Ascending aorta (tissue), 2 donors: ENCODE results near the gene IMMP2L. TPM values are rescaled to one million over a fixed set of nuclear protein-coding genes. Genes with fewer than 3 reads are reported as not detected.
"Not testable (repeated sequence)": the region's sequence is repeated elsewhere in the genome, so short reads cannot be mapped to it uniquely, and the experiment has no call there.

Source experiments
- DNase-seq, 2 donors: peaks; one replicate each; pipeline ENCODE4 v3.0.0-alpha.2; 2019; ENCODE audit warnings: low spot score in 2 of 2
- H3K27ac ChIP-seq, 2 donors: fragments of 200-600 bp; sonication (generic); one replicate each; pipeline ENCODE4 v1.5.1; 2016 to 2017; ENCODE audit warnings: mild to moderate bottlenecking in 1 of 2
- H3K27me3 ChIP-seq: fragments of 200-600 bp; sonication (generic); one replicate; pipeline ENCODE4 v1.5.1; 2017
- H3K36me3 ChIP-seq, 2 donors: fragments of 200-600 bp; sonication (generic); one replicate each; pipeline ENCODE4 v1.5.1; 2016
- H3K4me1 ChIP-seq, 2 donors: fragments of 200-600 bp; sonication (generic); one replicate each; pipeline ENCODE4 v1.5.1; 2016 to 2017; ENCODE audit warnings: mild to moderate bottlenecking in 1 of 2
- H3K4me3 ChIP-seq, 2 donors: fragments of 200-600 bp; sonication (generic); one replicate each; pipeline ENCODE4 v1.5.1; 2016 to 2017; ENCODE audit warnings: mild to moderate bottlenecking in 1 of 2
- H3K9me3 ChIP-seq, 2 donors: fragments of 200-600 bp; sonication (generic); one replicate each; pipeline ENCODE4 v1.5.1; 2016
- intact Hi-C: fragments of 100-400 bp; cut with DNase I; formaldehyde crosslinking; loops from one replicate; pipeline ENCODE4 v1.15.1; 2023
- total RNA-seq: library from RNA; depleted of rRNA; stranded (reverse); fragments of >200 nt; gene quantifications from one replicate; pipeline ENCODE4 v1.1.0, GENCODE V29; 2016
- TF ChIP-seq, protein P1 (sequence below), 3 experiments: fragments of 200-600 bp in 2 of 3; fragments of 450-650 bp in 1 of 3; sonication (generic) in 2 of 3; IDR thresholded peaks; one replicate each; pipeline ENCODE4 v1.5.1; 2016 to 2019; ENCODE audit warnings: antibody characterized with exemption in 3 of 3, mild to moderate bottlenecking in 1 of 3, moderate library complexity in 1 of 3

Gene IMMP2L
- total RNA-seq, 1 donor from 2014 or later: 143 TPM

DNA sequence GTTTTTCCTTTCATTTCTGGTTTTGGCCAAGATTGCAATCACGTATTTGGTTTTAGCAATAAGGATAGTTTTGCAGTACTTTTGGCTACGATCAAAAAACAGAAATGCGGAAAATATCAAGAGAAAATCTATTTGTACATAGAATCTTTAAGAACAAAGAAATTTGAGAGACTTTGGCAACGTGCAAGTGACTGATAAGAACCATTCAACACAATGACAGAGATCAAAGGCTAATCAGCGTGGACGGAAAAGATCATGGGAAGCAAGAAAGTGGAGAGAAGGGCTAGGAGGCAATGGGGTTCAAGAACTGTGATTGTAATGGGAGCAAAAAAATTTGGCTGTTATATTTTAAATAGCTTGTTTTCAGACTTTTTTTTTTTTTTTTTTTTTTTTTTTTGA lies 487.5 kb downstream of the IMMP2L start:
- intact Hi-C loops: no loop called here
- Histone ChIP-seq H3K27ac (no peak overlapping the region), H3K36me3 (no peaks in the 10 kb centered on the region), H3K4me3 (no peak overlapping the region), H3K4me1 (peaks cover 0 to 2% of the 10 kb centered on the region in 2 donors), H3K9me3 (no peaks in the 10 kb centered on the region), H3K27me3 (no peaks in the 10 kb centered on the region)
- TF ChIP-seq, protein P1, sequence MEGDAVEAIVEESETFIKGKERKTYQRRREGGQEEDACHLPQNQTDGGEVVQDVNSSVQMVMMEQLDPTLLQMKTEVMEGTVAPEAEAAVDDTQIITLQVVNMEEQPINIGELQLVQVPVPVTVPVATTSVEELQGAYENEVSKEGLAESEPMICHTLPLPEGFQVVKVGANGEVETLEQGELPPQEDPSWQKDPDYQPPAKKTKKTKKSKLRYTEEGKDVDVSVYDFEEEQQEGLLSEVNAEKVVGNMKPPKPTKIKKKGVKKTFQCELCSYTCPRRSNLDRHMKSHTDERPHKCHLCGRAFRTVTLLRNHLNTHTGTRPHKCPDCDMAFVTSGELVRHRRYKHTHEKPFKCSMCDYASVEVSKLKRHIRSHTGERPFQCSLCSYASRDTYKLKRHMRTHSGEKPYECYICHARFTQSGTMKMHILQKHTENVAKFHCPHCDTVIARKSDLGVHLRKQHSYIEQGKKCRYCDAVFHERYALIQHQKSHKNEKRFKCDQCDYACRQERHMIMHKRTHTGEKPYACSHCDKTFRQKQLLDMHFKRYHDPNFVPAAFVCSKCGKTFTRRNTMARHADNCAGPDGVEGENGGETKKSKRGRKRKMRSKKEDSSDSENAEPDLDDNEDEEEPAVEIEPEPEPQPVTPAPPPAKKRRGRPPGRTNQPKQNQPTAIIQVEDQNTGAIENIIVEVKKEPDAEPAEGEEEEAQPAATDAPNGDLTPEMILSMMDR (IDR thresholded peaks at IDR 0.05): no peak
- no peak for DNase-seq

DNA sequence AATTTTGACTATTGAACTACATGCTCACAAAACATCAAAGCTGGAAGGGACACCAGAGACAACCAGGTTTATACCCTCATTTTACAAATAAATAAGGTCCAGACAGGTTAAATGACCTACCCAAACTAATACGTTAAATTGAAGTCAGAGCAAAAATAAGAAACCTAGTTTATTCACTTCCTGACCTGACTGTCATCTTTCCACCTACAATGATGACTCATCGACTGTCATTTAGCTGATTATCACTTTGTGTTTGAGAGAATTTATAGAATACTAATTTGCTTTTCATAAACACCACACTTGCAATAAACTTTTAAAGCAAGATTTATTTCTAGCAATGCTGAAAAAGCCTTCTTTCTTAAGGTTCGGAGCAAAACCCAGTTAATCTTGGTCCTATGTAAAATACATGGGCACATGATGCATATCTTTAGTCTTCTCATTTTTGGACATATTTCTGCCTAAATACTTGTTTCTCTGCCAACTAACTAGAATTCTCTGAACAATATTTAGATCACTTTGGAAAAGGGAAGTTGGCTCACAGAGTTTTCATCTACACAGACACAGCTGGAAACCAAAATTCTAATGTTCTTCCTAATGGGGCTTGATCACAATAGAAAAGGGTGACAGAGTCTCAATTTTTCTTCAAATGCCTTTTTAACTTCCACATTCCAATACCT lies 488.1 kb downstream of the IMMP2L start:
- H3K27me3 ChIP-seq: no peaks in the 10 kb centered on the region
- intact Hi-C loops: no loop called here
- DNase-seq: no peak

DNA sequence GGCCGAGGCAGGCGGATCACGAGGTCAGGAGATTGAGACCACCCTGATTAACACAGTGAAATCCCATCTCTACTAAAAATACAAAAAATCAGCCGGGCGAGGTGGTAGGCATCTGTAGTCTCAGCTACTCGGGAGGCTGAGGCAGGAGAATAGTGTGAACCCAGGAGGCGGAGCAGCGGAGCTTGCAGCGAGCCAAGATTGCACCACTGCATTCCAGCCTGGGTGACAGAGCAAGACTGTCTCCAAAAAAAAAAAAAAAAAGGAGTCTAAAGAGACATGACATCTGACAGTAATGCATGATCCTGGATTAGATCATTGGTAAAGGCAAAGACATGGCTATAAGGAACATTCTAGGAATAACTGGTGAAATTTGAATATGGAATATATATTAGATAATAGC lies 489.6 kb downstream of the IMMP2L start:
- H3K27ac ChIP-seq, H3K27me3 ChIP-seq, intact Hi-C loops, DNase-seq, H3K9me3 ChIP-seq, H3K4me3 ChIP-seq, H3K4me1 ChIP-seq, H3K36me3 ChIP-seq: not testable (repeated sequence)

More for the DNA sequence above, 488.1 kb downstream of the IMMP2L start:
- Histone ChIP-seq H3K27ac (no peak overlapping the region), H3K9me3 (no peaks in the 10 kb centered on the region), H3K4me1 (peaks cover 0 to 2% of the 10 kb centered on the region in 2 donors), H3K4me3 (no peak overlapping the region), H3K36me3 (no peaks in the 10 kb centered on the region)
- TF ChIP-seq, protein P1 (IDR thresholded peaks at IDR 0.05): no peak

DNA sequence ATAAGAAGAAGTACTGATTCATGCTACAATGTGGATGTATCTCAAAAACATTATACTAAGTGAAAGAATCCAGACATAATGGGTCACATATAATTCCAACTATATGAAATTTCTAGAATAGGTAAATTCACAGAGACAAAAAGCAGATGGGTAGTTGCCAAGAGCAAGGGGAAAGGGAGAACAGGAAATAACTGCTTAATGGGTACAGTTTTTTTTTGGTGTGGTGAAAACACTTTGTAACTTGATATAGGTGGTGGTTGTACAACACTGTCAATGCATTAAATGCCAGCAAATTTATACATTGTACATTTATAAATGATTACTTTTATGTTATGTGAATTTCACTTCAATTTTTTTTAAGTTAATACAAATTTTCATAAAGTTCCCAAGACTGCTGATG lies 490.7 kb downstream of the IMMP2L start:
- intact Hi-C loops: no loop called here
- TF ChIP-seq, protein P1 (IDR thresholded peaks at IDR 0.05): no peak
- Histone ChIP-seq H3K27ac (no peak overlapping the region), H3K27me3 (no peaks in the 10 kb centered on the region), H3K9me3 (no peaks in the 10 kb centered on the region), H3K36me3 (no peaks in the 10 kb centered on the region), H3K4me3 (no peak overlapping the region), H3K4me1 (peaks cover 0 to 2% of the 10 kb centered on the region in 2 donors)
- no peak for DNase-seq

DNA sequence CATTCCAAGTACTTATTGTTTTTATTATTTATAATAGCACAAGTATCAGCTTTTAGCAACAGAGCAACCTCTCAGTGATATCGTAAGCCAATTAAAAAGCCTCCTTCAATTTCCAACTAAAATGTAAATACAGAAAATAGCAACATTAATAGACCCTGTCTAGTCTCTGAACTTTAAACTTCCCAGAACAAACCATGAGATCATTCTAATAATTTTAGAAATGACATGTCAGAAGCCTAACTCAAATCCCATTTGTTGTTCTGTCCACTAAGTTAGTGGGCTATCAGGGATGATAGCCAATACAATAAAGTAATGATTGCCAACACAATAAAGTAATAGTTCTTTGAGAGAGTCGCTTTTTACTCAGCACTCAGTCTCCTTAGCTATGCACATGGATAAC lies 493.7 kb downstream of the IMMP2L start:
- DNase-seq: no peak
- Histone ChIP-seq H3K27me3 (no peaks in the 10 kb centered on the region), H3K36me3 (no peaks in the 10 kb centered on the region), H3K4me1 (peaks cover 0 to 2% of the 10 kb centered on the region in 2 donors), H3K9me3 (no peaks in the 10 kb centered on the region), H3K27ac (no peak overlapping the region), H3K4me3 (no peak overlapping the region)
- intact Hi-C loops: no loop called here
- TF ChIP-seq, protein P1 (IDR thresholded peaks at IDR 0.05): no peak

DNA sequence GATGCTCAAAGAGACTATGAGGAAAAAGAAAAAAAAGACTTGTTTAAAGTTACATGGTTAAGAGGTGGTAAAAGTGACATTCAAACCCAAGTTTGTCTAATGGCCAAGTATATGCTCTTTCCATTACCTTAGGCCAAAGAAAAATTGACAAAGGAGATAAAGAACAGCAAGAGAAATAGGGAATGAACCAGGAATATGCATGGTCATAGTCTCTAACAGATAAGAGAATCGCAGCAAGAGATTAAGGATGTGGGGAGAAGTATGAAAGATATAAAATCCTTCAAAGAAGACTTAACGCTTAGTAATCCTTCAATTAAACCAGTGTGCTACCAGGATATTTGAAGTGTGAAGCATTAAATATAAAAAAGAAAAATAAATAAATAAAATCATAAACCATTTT lies 494.6 kb downstream of the IMMP2L start:
- intact Hi-C loops: no loop called here
- no peaks in the 10 kb centered on the region for H3K9me3 ChIP-seq
- TF ChIP-seq, protein P1 (IDR thresholded peaks at IDR 0.05): no peak
- no peak overlapping the region for H3K27ac ChIP-seq
- no peak for DNase-seq
- H3K4me1 ChIP-seq: peaks cover 0 to 2% of the 10 kb centered on the region in 2 donors
- H3K36me3 ChIP-seq: no peaks in the 10 kb centered on the region
- H3K4me3 ChIP-seq: no peak overlapping the region
- no peaks in the 10 kb centered on the region for H3K27me3 ChIP-seq
